ENCODE results near the gene LTA. TPM values are rescaled to one million over a fixed set of nuclear protein-coding genes. Genes with fewer than 3 reads are reported as not detected.

Gene LTA
- total and polyA plus RNA-seq, 2 experiments from 2014 or later = not detected

DNA sequence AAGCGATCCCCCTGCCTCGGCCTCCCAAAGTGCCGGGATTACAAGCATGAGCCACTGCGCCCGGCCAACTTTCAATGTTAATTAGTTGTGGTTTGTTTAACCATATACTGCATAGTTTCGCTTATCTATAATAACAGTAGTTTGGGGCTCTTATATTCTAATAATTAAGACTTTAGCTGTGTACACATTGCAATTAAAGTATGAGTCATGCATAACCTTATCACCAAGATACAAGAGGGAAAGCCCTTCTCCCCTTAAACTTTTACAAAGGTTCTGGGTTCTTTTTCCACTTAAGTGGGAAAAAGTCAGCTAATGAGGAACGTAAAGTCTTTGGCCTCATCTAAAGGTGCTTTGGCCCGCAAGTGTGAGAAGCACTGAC, 46.5 kb upstream of the LTA start:
- TF ChIP-seq, protein P1, sequence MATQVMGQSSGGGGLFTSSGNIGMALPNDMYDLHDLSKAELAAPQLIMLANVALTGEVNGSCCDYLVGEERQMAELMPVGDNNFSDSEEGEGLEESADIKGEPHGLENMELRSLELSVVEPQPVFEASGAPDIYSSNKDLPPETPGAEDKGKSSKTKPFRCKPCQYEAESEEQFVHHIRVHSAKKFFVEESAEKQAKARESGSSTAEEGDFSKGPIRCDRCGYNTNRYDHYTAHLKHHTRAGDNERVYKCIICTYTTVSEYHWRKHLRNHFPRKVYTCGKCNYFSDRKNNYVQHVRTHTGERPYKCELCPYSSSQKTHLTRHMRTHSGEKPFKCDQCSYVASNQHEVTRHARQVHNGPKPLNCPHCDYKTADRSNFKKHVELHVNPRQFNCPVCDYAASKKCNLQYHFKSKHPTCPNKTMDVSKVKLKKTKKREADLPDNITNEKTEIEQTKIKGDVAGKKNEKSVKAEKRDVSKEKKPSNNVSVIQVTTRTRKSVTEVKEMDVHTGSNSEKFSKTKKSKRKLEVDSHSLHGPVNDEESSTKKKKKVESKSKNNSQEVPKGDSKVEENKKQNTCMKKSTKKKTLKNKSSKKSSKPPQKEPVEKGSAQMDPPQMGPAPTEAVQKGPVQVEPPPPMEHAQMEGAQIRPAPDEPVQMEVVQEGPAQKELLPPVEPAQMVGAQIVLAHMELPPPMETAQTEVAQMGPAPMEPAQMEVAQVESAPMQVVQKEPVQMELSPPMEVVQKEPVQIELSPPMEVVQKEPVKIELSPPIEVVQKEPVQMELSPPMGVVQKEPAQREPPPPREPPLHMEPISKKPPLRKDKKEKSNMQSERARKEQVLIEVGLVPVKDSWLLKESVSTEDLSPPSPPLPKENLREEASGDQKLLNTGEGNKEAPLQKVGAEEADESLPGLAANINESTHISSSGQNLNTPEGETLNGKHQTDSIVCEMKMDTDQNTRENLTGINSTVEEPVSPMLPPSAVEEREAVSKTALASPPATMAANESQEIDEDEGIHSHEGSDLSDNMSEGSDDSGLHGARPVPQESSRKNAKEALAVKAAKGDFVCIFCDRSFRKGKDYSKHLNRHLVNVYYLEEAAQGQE (IDR thresholded peaks at IDR 0.05; ENCODE audit: unreplicated experiment) = no peak
- TF ChIP-seq, protein P2, sequence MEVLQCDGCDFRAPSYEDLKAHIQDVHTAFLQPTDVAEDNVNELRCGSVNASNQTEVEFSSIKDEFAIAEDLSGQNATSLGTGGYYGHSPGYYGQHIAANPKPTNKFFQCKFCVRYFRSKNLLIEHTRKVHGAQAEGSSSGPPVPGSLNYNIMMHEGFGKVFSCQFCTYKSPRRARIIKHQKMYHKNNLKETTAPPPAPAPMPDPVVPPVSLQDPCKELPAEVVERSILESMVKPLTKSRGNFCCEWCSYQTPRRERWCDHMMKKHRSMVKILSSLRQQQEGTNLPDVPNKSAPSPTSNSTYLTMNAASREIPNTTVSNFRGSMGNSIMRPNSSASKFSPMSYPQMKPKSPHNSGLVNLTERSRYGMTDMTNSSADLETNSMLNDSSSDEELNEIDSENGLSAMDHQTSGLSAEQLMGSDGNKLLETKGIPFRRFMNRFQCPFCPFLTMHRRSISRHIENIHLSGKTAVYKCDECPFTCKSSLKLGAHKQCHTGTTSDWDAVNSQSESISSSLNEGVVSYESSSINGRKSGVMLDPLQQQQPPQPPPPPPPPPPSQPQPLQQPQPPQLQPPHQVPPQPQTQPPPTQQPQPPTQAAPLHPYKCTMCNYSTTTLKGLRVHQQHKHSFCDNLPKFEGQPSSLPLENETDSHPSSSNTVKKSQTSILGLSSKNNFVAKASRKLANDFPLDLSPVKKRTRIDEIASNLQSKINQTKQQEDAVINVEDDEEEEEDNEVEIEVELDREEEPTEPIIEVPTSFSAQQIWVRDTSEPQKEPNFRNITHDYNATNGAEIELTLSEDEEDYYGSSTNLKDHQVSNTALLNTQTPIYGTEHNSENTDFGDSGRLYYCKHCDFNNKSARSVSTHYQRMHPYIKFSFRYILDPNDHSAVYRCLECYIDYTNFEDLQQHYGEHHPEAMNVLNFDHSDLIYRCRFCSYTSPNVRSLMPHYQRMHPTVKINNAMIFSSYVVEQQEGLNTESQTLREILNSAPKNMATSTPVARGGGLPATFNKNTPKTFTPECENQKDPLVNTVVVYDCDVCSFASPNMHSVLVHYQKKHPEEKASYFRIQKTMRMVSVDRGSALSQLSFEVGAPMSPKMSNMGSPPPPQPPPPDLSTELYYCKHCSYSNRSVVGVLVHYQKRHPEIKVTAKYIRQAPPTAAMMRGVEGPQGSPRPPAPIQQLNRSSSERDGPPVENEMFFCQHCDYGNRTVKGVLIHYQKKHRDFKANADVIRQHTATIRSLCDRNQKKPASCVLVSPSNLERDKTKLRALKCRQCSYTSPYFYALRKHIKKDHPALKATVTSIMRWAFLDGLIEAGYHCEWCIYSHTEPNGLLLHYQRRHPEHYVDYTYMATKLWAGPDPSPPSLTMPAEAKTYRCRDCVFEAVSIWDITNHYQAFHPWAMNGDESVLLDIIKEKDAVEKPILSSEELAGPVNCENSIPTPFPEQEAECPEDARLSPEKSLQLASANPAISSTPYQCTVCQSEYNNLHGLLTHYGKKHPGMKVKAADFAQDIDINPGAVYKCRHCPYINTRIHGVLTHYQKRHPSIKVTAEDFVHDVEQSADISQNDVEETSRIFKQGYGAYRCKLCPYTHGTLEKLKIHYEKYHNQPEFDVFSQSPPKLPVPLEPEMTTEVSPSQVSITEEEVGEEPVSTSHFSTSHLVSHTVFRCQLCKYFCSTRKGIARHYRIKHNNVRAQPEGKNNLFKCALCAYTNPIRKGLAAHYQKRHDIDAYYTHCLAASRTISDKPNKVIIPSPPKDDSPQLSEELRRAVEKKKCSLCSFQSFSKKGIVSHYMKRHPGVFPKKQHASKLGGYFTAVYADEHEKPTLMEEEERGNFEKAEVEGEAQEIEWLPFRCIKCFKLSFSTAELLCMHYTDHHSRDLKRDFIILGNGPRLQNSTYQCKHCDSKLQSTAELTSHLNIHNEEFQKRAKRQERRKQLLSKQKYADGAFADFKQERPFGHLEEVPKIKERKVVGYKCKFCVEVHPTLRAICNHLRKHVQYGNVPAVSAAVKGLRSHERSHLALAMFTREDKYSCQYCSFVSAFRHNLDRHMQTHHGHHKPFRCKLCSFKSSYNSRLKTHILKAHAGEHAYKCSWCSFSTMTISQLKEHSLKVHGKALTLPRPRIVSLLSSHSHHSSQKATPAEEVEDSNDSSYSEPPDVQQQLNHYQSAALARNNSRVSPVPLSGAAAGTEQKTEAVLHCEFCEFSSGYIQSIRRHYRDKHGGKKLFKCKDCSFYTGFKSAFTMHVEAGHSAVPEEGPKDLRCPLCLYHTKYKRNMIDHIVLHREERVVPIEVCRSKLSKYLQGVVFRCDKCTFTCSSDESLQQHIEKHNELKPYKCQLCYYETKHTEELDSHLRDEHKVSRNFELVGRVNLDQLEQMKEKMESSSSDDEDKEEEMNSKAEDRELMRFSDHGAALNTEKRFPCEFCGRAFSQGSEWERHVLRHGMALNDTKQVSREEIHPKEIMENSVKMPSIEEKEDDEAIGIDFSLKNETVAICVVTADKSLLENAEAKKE (CRISPR knock-in tag; IDR thresholded peaks at IDR 0.05) = no peak
- TF ChIP-seq EZH2phosphoT487 (IDR thresholded peaks at IDR 0.05; ENCODE audit: unreplicated experiment) (no peak), STAT1 (IDR thresholded peaks at IDR 0.05; ENCODE audit: unreplicated experiment) (no peak), POLR2AphosphoS5 (IDR thresholded peaks at IDR 0.05; ENCODE audit: low read depth) (no peak), NANOG (IDR thresholded peaks at IDR 0.05; ENCODE audit: borderline replicate concordance) (no peak), JUNB (IDR thresholded peaks at IDR 0.05; ENCODE audit: unreplicated experiment) (no peak), EZH2 (IDR thresholded peaks at IDR 0.05; ENCODE audit: low read depth, unreplicated experiment) (no peak), ZNF114 (CRISPR knock-in tag; IDR thresholded peaks at IDR 0.05) (no peak)
- TF ChIP-seq, protein P3, sequence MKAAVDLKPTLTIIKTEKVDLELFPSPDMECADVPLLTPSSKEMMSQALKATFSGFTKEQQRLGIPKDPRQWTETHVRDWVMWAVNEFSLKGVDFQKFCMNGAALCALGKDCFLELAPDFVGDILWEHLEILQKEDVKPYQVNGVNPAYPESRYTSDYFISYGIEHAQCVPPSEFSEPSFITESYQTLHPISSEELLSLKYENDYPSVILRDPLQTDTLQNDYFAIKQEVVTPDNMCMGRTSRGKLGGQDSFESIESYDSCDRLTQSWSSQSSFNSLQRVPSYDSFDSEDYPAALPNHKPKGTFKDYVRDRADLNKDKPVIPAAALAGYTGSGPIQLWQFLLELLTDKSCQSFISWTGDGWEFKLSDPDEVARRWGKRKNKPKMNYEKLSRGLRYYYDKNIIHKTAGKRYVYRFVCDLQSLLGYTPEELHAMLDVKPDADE (IDR thresholded peaks at IDR 0.05) = no peak
- TF ChIP-seq, protein P4, sequence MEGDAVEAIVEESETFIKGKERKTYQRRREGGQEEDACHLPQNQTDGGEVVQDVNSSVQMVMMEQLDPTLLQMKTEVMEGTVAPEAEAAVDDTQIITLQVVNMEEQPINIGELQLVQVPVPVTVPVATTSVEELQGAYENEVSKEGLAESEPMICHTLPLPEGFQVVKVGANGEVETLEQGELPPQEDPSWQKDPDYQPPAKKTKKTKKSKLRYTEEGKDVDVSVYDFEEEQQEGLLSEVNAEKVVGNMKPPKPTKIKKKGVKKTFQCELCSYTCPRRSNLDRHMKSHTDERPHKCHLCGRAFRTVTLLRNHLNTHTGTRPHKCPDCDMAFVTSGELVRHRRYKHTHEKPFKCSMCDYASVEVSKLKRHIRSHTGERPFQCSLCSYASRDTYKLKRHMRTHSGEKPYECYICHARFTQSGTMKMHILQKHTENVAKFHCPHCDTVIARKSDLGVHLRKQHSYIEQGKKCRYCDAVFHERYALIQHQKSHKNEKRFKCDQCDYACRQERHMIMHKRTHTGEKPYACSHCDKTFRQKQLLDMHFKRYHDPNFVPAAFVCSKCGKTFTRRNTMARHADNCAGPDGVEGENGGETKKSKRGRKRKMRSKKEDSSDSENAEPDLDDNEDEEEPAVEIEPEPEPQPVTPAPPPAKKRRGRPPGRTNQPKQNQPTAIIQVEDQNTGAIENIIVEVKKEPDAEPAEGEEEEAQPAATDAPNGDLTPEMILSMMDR (conservative IDR thresholded peaks at IDR 0.05; ENCODE audit: low read depth in 2 of 2) = no peak
- peaks cover 10% of the 10 kb centered on the region; the same call in 1 of the 2 replicates for H3K36me3 ChIP-seq (ENCODE audit: insufficient read depth)
- Mint-ChIP-seq H3K4me3 (no peak overlapping the region), H3K27ac (no peak overlapping the region), H3K36me3 (ENCODE audit: low read depth) (peaks cover 20% of the 10 kb centered on the region), H3K27me3 (ENCODE audit: insufficient read depth, low read depth, poor library complexity) (peaks cover 13% of the 10 kb centered on the region), H3K4me1 (peaks cover 19% of the 10 kb centered on the region), H3K9me3 (no peaks in the 10 kb centered on the region)
- H3K4me3 ChIP-seq = no peak overlapping the region
- no peaks in the 10 kb centered on the region for H3K9me2 ChIP-seq (ENCODE audit: insufficient read depth)
- ATAC-seq (no peak), DNase-seq (ENCODE audit: low spot score) (no peak)
- no peaks in the 10 kb centered on the region for H3K27me3 ChIP-seq (ENCODE audit: insufficient read depth)
- H3K4me1 ChIP-seq (ENCODE audit: insufficient read depth) = peaks cover 4% of the 10 kb centered on the region
- H2AFZ ChIP-seq = no peak overlapping the region
- H3K27ac ChIP-seq (ENCODE audit: low read depth) = no peak overlapping the region
- H4K20me1 ChIP-seq (replicated peaks; ENCODE audit: insufficient read depth) = peaks cover 2% of the 10 kb centered on the region; the same call in 1 of the 2 replicates
- peaks cover 16% of the 10 kb centered on the region for H3F3A ChIP-seq (replicated peaks; ENCODE audit: low read depth)
- H3K4me2 ChIP-seq = no peak overlapping the region
- H3K79me2 ChIP-seq (replicated peaks; ENCODE audit: insufficient read depth) = no peaks in the 10 kb centered on the region

All from GM23338 (cell line).